HFFc6 (cell line): ENCODE measurements around the gene STX5. TPM values are rescaled to one million over a fixed set of nuclear protein-coding genes. Genes with fewer than 3 reads are reported as not detected.
A peak's percentile ranks its signal among the peaks of the same experiment; 100 is the strongest.

Source experiments
- DNase-seq: peaks from one replicate; pipeline ENCODE4 v3.0.0-alpha.2; 2018
- H3K27ac Mint-ChIP-seq: 2 replicates; pipeline ENCODE4 v1.8.0; 2020; ENCODE audit warnings: mild to moderate bottlenecking, mixed read lengths
- H3K27me3 Mint-ChIP-seq: 2 replicates; pipeline ENCODE4 v1.8.0; 2021; ENCODE audit warnings: mild to moderate bottlenecking, moderate library complexity, mixed read lengths; ENCODE audit not compliant: insufficient read depth
- H3K36me3 Mint-ChIP-seq: 2 replicates; pipeline ENCODE4 v1.8.0; 2021; ENCODE audit warnings: low read depth, mixed read lengths
- H3K4me1 Mint-ChIP-seq: 2 replicates; pipeline ENCODE4 v1.8.0; 2020; ENCODE audit warnings: low read depth, mixed read lengths
- H3K4me3 Mint-ChIP-seq: 2 replicates; pipeline ENCODE4 v1.8.0; 2020; ENCODE audit warnings: mild to moderate bottlenecking, moderate library complexity, mixed read lengths
- H3K9me3 Mint-ChIP-seq: 2 replicates; pipeline ENCODE4 v1.8.0; 2020; ENCODE audit warnings: mild to moderate bottlenecking, mixed read lengths
- long read RNA-seq: library from polyadenylated mRNA; unstranded; transcript quantifications from one replicate; pipeline ENCODE4 v2.0.0, GENCODE V29; 2019
- total RNA-seq, 6 experiments: library from RNA; stranded (reverse); fragmentation: NEBNext Ultra II Directional; extraction: Animal tissue kit (Norgen Biotek cat#: 25700); gene quantifications; 2 replicates in 1 of 6; 3 replicates in 5 of 6; pipeline ENCODE4 v1.2.3, GENCODE V29; 2021
- TF ChIP-seq, protein P1 (sequence below): fragments of 200-600 bp; sonication (generic); IDR thresholded peaks from 2 replicates; pipeline ENCODE4 v1.5.0; 2021; ENCODE audit warnings: antibody characterized with exemption, mild to moderate bottlenecking

The STX5 gene, protein sequence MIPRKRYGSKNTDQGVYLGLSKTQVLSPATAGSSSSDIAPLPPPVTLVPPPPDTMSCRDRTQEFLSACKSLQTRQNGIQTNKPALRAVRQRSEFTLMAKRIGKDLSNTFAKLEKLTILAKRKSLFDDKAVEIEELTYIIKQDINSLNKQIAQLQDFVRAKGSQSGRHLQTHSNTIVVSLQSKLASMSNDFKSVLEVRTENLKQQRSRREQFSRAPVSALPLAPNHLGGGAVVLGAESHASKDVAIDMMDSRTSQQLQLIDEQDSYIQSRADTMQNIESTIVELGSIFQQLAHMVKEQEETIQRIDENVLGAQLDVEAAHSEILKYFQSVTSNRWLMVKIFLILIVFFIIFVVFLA
- total RNA-seq, result 10 to 100 TPM; 41.4 to 54.6 (median 47.8) TPM
- long read RNA-seq, partial matches to known transcripts, result 2 of 7 reads
- long read RNA-seq, other reads (novel, unspliced or antisense), result 0 of 7 reads

DNA sequence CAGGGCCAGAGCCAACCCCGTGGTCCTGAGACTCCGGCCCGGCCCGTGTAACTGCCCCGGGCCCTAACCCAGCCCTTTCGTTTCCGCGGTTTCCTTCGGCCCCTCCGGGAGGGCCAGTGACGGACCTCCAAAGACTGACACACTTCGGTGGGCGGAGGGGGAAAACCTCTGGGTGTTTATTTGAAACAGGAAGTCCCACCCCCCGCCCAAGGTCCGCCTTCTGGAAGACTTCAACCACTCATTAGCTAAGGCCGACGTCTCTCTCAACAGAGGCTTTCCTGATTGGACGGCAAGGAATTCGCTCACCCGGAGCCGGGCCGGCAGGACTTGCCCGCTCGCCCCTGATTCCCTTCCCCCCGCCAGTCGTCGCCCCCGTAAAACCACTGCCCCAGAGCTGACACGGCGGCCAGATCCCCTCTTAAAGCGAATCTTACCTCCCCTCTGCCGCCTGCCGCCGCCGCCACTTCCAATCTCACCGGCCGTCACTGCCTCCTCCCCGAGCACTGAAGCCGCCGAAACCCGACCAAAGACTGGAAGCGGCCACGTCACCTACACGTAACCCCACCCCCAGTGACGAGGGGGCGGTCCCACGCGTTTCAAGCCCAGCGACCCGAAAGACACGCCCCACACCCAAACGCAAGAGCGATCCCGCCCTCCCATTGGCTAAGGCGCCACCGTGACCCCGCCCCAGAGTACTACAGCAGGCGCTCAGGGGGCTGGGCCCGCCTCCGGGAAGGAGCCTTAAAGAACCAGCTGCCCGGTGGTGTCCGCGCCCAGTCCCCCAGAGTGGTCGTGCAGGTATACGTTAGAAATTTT, at the start of gene STX5:
STX5 (minus strand) TSS at position 532 of the 816 bp plus-strand sequence. CDS start 808 bp downstream, outside the sequence.
- peak; percentile 97 for DNase-seq

DNA sequence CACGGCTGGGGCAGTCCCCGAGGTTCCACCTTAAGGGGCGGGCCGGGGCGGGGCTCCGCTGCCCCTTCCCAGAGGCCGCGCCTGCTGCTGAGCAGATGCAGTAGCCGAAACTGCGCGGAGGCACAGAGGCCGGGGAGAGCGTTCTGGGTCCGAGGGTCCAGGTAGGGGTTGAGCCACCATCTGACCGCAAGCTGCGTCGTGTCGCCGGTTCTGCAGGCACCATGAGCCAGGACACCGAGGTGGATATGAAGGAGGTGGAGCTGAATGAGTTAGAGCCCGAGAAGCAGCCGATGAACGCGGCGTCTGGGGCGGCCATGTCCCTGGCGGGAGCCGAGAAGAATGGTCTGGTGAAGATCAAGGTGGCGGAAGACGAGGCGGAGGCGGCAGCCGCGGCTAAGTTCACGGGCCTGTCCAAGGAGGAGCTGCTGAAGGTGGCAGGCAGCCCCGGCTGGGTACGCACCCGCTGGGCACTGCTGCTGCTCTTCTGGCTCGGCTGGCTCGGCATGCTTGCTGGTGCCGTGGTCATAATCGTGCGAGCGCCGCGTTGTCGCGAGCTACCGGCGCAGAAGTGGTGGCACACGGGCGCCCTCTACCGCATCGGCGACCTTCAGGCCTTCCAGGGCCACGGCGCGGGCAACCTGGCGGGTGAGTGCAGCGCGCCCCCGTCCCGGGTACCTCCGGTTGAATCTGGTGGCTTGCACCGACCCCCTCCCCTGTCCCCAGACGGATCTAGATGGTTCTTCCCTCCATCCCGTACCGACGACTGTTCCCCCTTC, 49.1 kb upstream of the STX5 start, which contains the start of gene SLC3A2:
SLC3A2 (plus strand) TSS at position 94 of the 776 bp plus-strand sequence; CDS start at position 222, 128 bp downstream.
- Mint-ChIP-seq H3K36me3 (peaks cover 49% of the 10 kb centered on the region), H3K27ac (peak within 1 kb of the TSS; percentile 100), H3K4me3 (peak within 1 kb of the TSS; percentile 100), H3K9me3 (no peaks in the 10 kb centered on the region), H3K27me3 (peaks cover 4% of the 10 kb centered on the region), H3K4me1 (peaks cover 52% of the 10 kb centered on the region)
- DNase-seq, result peak; percentile 74
- TF ChIP-seq, protein P1, sequence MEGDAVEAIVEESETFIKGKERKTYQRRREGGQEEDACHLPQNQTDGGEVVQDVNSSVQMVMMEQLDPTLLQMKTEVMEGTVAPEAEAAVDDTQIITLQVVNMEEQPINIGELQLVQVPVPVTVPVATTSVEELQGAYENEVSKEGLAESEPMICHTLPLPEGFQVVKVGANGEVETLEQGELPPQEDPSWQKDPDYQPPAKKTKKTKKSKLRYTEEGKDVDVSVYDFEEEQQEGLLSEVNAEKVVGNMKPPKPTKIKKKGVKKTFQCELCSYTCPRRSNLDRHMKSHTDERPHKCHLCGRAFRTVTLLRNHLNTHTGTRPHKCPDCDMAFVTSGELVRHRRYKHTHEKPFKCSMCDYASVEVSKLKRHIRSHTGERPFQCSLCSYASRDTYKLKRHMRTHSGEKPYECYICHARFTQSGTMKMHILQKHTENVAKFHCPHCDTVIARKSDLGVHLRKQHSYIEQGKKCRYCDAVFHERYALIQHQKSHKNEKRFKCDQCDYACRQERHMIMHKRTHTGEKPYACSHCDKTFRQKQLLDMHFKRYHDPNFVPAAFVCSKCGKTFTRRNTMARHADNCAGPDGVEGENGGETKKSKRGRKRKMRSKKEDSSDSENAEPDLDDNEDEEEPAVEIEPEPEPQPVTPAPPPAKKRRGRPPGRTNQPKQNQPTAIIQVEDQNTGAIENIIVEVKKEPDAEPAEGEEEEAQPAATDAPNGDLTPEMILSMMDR, result peak; percentile 85

More for the DNA sequence above, at the start of gene STX5:
- H3K4me1 Mint-ChIP-seq, result peaks cover 35% of the 10 kb centered on the region
- peaks cover 31% of the 10 kb centered on the region for H3K36me3 Mint-ChIP-seq
- no peaks in the 10 kb centered on the region for H3K9me3 Mint-ChIP-seq
- peak within 1 kb of the TSS; percentile 99 for H3K27ac Mint-ChIP-seq
- H3K27me3 Mint-ChIP-seq, result peaks cover 7% of the 10 kb centered on the region
- H3K4me3 Mint-ChIP-seq, result peak within 1 kb of the TSS; percentile 95
- TF ChIP-seq, protein P1, result no peak

DNA sequence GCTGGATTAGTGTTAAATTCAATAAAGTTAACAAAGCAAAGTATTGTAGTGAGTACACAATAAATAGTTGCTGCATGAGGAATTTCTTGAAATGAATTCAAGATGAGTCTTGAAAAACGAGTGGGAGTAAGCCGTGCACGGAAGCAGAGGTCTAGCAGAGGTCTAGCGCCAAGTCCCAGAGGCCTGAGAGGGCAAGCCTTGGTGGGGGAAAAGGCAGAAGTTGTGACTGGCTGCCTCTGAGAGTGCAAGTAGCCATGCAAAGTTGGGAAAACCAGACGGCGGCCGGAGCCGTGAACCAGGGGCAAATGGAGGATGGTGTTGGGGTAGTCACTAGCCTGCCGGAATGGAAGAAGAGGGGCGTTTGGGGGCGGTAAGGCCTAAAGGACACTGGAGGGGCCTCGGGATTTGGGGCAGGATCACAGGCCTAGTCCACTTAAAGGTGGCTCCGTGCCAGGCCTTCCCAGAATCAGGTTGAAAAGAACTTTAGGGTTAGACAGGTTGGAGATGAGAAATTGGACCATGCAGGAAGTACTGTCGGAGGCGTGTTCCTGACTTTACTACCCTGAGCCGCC, 48.5 kb upstream of the STX5 start:
- H3K27me3 Mint-ChIP-seq, result peaks cover 2% of the 10 kb centered on the region
- H3K4me1 Mint-ChIP-seq, result peaks cover 46% of the 10 kb centered on the region
- DNase-seq, result peak; percentile 82
- H3K9me3 Mint-ChIP-seq, result no peaks in the 10 kb centered on the region
- H3K27ac Mint-ChIP-seq, result peak overlapping the region; percentile 100
- TF ChIP-seq, protein P1, result no peak
- H3K36me3 Mint-ChIP-seq, result peaks cover 45% of the 10 kb centered on the region
- H3K4me3 Mint-ChIP-seq, result peak overlapping the region; percentile 100

DNA sequence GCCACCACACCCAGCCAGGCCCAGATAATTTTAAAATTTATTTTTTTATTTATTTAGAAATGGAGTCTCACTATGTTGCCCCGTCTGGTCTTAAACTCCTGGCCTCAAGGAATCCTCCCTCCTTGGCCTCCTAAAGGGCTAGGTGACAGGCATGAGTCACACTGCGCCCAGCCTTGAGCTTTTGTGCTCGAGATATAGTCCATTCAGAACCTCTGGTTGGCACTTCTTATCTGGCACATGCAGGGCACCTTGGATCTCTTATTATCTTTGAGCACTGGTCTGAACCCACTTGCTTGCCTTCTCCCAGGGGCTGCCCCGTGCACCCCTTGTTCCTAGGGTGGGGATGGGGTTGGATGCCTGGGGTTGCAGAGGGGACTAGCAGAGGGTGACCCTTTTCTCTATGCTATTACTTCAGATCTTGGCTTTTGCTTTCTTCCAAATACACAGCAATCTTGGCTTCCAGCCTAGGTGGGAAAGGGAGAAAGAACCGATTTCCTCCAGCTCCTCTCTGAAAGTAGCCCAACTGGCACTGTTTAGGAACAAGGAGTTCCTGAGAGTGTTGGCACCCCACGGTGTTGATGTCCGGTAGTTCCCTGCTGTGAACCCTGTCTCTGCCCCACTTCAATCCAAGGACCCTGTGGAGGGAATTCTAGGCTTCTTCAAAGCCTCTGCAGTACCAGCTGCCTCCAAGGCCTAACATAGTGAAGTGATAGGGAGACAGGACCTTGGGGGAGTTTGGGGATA, 47.6 kb upstream of the STX5 start:
- TF ChIP-seq, protein P1, result no peak
- Mint-ChIP-seq H3K36me3 (peaks cover 40% of the 10 kb centered on the region), H3K9me3 (no peaks in the 10 kb centered on the region), H3K4me3 (peak overlapping the region; percentile 100), H3K27ac (peak overlapping the region; percentile 100), H3K4me1 (peaks cover 40% of the 10 kb centered on the region), H3K27me3 (peaks cover 2% of the 10 kb centered on the region)
- no peak for DNase-seq
